ENCODE results near the gene TMEM187. TPM values are rescaled to one million over a fixed set of nuclear protein-coding genes. Genes with fewer than 3 reads are reported as not detected.
A peak's percentile ranks its signal among the peaks of the same experiment; 100 is the strongest.

The TMEM187 gene
- total RNA-seq, 1 donor from 2014 or later: 19.2 TPM

- TF ChIP-seq, protein P1, sequence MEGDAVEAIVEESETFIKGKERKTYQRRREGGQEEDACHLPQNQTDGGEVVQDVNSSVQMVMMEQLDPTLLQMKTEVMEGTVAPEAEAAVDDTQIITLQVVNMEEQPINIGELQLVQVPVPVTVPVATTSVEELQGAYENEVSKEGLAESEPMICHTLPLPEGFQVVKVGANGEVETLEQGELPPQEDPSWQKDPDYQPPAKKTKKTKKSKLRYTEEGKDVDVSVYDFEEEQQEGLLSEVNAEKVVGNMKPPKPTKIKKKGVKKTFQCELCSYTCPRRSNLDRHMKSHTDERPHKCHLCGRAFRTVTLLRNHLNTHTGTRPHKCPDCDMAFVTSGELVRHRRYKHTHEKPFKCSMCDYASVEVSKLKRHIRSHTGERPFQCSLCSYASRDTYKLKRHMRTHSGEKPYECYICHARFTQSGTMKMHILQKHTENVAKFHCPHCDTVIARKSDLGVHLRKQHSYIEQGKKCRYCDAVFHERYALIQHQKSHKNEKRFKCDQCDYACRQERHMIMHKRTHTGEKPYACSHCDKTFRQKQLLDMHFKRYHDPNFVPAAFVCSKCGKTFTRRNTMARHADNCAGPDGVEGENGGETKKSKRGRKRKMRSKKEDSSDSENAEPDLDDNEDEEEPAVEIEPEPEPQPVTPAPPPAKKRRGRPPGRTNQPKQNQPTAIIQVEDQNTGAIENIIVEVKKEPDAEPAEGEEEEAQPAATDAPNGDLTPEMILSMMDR (IDR thresholded peaks at IDR 0.05): no peak
- Mint-ChIP-seq H3K4me3 (ENCODE audit: unreplicated experiment) (no peak overlapping the region), H3K27me3 (ENCODE audit: unreplicated experiment) (peaks cover 3% of the 10 kb centered on the region), H3K9me3 (ENCODE audit: unreplicated experiment) (no peaks in the 10 kb centered on the region), H3K27ac (ENCODE audit: unreplicated experiment) (no peak overlapping the region), H3K36me3 (ENCODE audit: unreplicated experiment) (no peaks in the 10 kb centered on the region), H3K4me1 (ENCODE audit: unreplicated experiment) (no peaks in the 10 kb centered on the region)
- no peak for DNase-seq (ENCODE audit: extremely low spot score, unreplicated experiment)
Measured at GRCh38 chrX:153995504-153995903, 22.9 kb downstream of the TMEM187 start.

GRCh38 chrX:153999359-154000037 lies 26.9 kb downstream of the TMEM187 start:
- no peak for DNase-seq (ENCODE audit: extremely low spot score, unreplicated experiment)
- Mint-ChIP-seq H3K9me3 (ENCODE audit: unreplicated experiment) (peaks cover 3% of the 10 kb centered on the region), H3K4me1 (ENCODE audit: unreplicated experiment) (peaks cover 10% of the 10 kb centered on the region), H3K36me3 (ENCODE audit: unreplicated experiment) (no peaks in the 10 kb centered on the region), H3K27me3 (ENCODE audit: unreplicated experiment) (peaks cover 3% of the 10 kb centered on the region), H3K4me3 (ENCODE audit: unreplicated experiment) (no peak overlapping the region), H3K27ac (ENCODE audit: unreplicated experiment) (no peak overlapping the region)
- TF ChIP-seq, protein P1 (IDR thresholded peaks at IDR 0.05): no peak

GRCh38 chrX:154000051-154000450 lies 27.5 kb downstream of the TMEM187 start:
- Mint-ChIP-seq H3K27ac (ENCODE audit: unreplicated experiment) (no peak overlapping the region), H3K4me3 (ENCODE audit: unreplicated experiment) (no peak overlapping the region), H3K36me3 (ENCODE audit: unreplicated experiment) (no peaks in the 10 kb centered on the region), H3K4me1 (ENCODE audit: unreplicated experiment) (peaks cover 10% of the 10 kb centered on the region), H3K27me3 (ENCODE audit: unreplicated experiment) (peaks cover 3% of the 10 kb centered on the region), H3K9me3 (ENCODE audit: unreplicated experiment) (peaks cover 3% of the 10 kb centered on the region)
- DNase-seq (ENCODE audit: extremely low spot score, unreplicated experiment): no peak
- TF ChIP-seq, protein P1 (IDR thresholded peaks at IDR 0.05): no peak

DNA sequence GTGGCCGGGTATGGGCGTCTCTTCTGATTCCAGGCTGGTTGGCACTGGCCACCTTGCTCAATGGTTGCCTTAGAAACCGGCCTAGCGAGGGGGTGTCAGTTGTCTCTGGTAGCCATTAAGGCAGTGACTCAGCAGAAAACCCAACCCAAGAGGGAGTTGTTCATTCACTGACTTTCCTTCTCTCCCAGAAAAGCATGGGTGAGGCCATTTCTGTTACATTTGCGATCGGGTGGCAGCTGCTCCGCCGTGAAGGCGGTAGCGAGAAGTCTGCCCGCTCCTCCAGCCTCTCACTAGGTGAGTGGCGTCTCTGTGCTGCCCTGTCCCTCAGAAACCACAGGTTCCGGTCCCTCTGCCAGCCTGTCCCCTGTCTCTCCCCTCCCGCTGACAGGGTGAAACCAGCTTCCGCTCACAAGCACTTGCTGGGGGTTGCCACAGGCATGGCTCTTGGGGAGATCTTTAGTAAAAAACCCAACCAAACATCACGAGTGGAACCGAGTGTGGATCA lies 29.7 kb downstream of the TMEM187 start:
- H3K27me3 Mint-ChIP-seq (ENCODE audit: unreplicated experiment): no peaks in the 10 kb centered on the region

GRCh38 chrX:154004315-154004714 lies 31.8 kb downstream of the TMEM187 start:
- no peak overlapping the region for H3K27ac Mint-ChIP-seq (ENCODE audit: unreplicated experiment)
- peaks cover 10% of the 10 kb centered on the region for H3K4me1 Mint-ChIP-seq (ENCODE audit: unreplicated experiment)
- H3K4me3 Mint-ChIP-seq (ENCODE audit: unreplicated experiment): no peak overlapping the region
- TF ChIP-seq, protein P1 (IDR thresholded peaks at IDR 0.05): no peak
- H3K27me3 Mint-ChIP-seq (ENCODE audit: unreplicated experiment): no peaks in the 10 kb centered on the region
- peaks cover 5% of the 10 kb centered on the region for H3K36me3 Mint-ChIP-seq (ENCODE audit: unreplicated experiment)
- DNase-seq (ENCODE audit: extremely low spot score, unreplicated experiment): no peak
- peaks cover 3% of the 10 kb centered on the region for H3K9me3 Mint-ChIP-seq (ENCODE audit: unreplicated experiment)

More for the DNA sequence above, 29.7 kb downstream of the TMEM187 start:
- TF ChIP-seq, protein P1 (IDR thresholded peaks at IDR 0.05): no peak
- Mint-ChIP-seq H3K36me3 (ENCODE audit: unreplicated experiment) (no peaks in the 10 kb centered on the region), H3K4me1 (ENCODE audit: unreplicated experiment) (peaks cover 10% of the 10 kb centered on the region), H3K27ac (ENCODE audit: unreplicated experiment) (peak overlapping the region; percentile 61), H3K4me3 (ENCODE audit: unreplicated experiment) (no peak overlapping the region), H3K9me3 (ENCODE audit: unreplicated experiment) (peaks cover 3% of the 10 kb centered on the region)
- no peak for DNase-seq (ENCODE audit: extremely low spot score, unreplicated experiment)

All from osteocyte (in vitro differentiated cells).